ENCODE results near the gene EFCAB14. TPM values are rescaled to one million over a fixed set of nuclear protein-coding genes. Genes with fewer than 3 reads are reported as not detected.

EFCAB14 gene
- total RNA-seq, 1 donor from 2014 or later, result 50.7 TPM

DNA sequence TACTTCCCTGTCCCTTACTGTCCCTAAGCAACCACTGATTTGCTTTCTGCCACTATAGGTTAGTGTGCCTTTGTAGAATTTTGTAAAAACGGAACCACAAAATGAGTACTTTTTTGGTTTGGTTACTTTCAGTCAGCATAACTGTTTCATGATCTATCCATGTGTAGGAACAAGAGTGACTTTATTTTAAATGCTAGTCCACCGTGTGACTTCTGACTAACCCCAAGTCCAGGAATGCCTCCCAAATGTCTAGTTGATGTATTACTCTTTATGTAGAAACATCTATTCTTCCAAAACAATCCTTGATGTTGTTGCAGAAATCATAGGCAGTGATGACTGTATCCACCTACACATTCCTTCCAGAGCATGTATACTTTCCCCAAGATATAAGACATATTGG is 72.1 kb downstream of the EFCAB14 start:
- H4K20me1 ChIP-seq (ENCODE audit: insufficient read depth, low read length), result no peaks in the 10 kb centered on the region
- H3K36me3 ChIP-seq (ENCODE audit: insufficient read depth, low read length), result peaks cover 7% of the 10 kb centered on the region
- Mint-ChIP-seq H3K9me3 (ENCODE audit: unreplicated experiment) (peaks cover 5% of the 10 kb centered on the region), H3K4me1 (ENCODE audit: low read depth, unreplicated experiment) (peaks cover 14% of the 10 kb centered on the region), H3K27ac (ENCODE audit: unreplicated experiment) (no peak overlapping the region), H3K4me3 (ENCODE audit: unreplicated experiment) (no peak overlapping the region), H3K27me3 (ENCODE audit: low read depth, unreplicated experiment) (no peaks in the 10 kb centered on the region), H3K36me3 (ENCODE audit: low read depth, unreplicated experiment) (peaks cover 24% of the 10 kb centered on the region)
- H2AFZ ChIP-seq (ENCODE audit: low read depth, low read length), result no peak overlapping the region
- H3K9ac ChIP-seq (ENCODE audit: low read length), result no peak overlapping the region
- peaks cover 8% of the 10 kb centered on the region for H3K4me1 ChIP-seq (ENCODE audit: insufficient read depth, low read length)
- TF ChIP-seq EZH2 (IDR thresholded peaks at IDR 0.05; ENCODE audit: insufficient read depth, low read length), result no peak
- H3K79me2 ChIP-seq (ENCODE audit: insufficient read depth, low read length), result no peaks in the 10 kb centered on the region
- no peaks in the 10 kb centered on the region for H3K27me3 ChIP-seq (ENCODE audit: insufficient read depth, low read length)
- H3K27ac ChIP-seq (ENCODE audit: low read depth, low read length), result no peak overlapping the region
- no peak overlapping the region for H3K4me3 ChIP-seq (ENCODE audit: insufficient read depth, low read depth, low read length)
- no peaks in the 10 kb centered on the region for H3K9me3 ChIP-seq (ENCODE audit: insufficient read depth, low read depth, low read length)
- no peak overlapping the region for H3K4me2 ChIP-seq (ENCODE audit: low read length)
- FAIRE-seq (no peak), DNase-seq (ENCODE audit: low read depth) (peak; percentile 86)

DNA sequence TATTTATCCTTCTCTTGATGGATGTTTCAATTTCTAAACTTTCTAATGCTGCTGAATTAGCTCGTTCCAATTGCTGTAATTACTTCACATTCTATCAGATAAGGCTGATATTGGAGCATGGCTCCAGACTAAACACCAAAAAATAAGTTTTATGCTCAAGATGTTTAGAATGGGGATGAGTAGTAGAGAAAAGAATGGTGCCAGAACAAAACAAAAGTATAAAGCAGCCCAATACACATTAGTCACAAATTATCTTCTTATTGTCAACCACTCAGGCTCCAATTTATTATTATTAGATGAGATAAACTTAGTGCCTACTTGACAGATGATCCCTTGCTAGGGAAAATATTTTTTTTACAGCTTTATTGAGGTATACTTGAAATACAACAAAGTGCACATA is 72.6 kb downstream of the EFCAB14 start:
- H3K9me3 ChIP-seq (ENCODE audit: insufficient read depth, low read depth, low read length), result no peaks in the 10 kb centered on the region
- Mint-ChIP-seq H3K4me3 (ENCODE audit: unreplicated experiment) (no peak overlapping the region), H3K27me3 (ENCODE audit: low read depth, unreplicated experiment) (no peaks in the 10 kb centered on the region), H3K9me3 (ENCODE audit: unreplicated experiment) (peaks cover 5% of the 10 kb centered on the region), H3K27ac (ENCODE audit: unreplicated experiment) (no peak overlapping the region), H3K4me1 (ENCODE audit: low read depth, unreplicated experiment) (peaks cover 14% of the 10 kb centered on the region), H3K36me3 (ENCODE audit: low read depth, unreplicated experiment) (peaks cover 23% of the 10 kb centered on the region)
- no peak overlapping the region for H3K9ac ChIP-seq (ENCODE audit: low read length)
- no peak overlapping the region for H3K27ac ChIP-seq (ENCODE audit: low read depth, low read length)
- no peak overlapping the region for H2AFZ ChIP-seq (ENCODE audit: low read depth, low read length)
- peaks cover 8% of the 10 kb centered on the region for H3K4me1 ChIP-seq (ENCODE audit: insufficient read depth, low read length)
- H3K4me3 ChIP-seq (ENCODE audit: insufficient read depth, low read depth, low read length), result no peak overlapping the region
- DNase-seq (ENCODE audit: low read depth), result peak; percentile 55
- no peaks in the 10 kb centered on the region for H3K27me3 ChIP-seq (ENCODE audit: insufficient read depth, low read length)
- TF ChIP-seq, protein P1, sequence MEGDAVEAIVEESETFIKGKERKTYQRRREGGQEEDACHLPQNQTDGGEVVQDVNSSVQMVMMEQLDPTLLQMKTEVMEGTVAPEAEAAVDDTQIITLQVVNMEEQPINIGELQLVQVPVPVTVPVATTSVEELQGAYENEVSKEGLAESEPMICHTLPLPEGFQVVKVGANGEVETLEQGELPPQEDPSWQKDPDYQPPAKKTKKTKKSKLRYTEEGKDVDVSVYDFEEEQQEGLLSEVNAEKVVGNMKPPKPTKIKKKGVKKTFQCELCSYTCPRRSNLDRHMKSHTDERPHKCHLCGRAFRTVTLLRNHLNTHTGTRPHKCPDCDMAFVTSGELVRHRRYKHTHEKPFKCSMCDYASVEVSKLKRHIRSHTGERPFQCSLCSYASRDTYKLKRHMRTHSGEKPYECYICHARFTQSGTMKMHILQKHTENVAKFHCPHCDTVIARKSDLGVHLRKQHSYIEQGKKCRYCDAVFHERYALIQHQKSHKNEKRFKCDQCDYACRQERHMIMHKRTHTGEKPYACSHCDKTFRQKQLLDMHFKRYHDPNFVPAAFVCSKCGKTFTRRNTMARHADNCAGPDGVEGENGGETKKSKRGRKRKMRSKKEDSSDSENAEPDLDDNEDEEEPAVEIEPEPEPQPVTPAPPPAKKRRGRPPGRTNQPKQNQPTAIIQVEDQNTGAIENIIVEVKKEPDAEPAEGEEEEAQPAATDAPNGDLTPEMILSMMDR (IDR thresholded peaks at IDR 0.05; ENCODE audit: insufficient read depth, low read depth, low read length), result no peak
- no peak for TF ChIP-seq EZH2 (IDR thresholded peaks at IDR 0.05; ENCODE audit: insufficient read depth, low read length)
- peak; percentile 5 for FAIRE-seq
- H3K79me2 ChIP-seq (ENCODE audit: insufficient read depth, low read length), result no peaks in the 10 kb centered on the region
- H4K20me1 ChIP-seq (ENCODE audit: insufficient read depth, low read length), result no peaks in the 10 kb centered on the region
- no peak overlapping the region for H3K4me2 ChIP-seq (ENCODE audit: low read length)
- H3K36me3 ChIP-seq (ENCODE audit: insufficient read depth, low read length), result peaks cover 7% of the 10 kb centered on the region

DNA sequence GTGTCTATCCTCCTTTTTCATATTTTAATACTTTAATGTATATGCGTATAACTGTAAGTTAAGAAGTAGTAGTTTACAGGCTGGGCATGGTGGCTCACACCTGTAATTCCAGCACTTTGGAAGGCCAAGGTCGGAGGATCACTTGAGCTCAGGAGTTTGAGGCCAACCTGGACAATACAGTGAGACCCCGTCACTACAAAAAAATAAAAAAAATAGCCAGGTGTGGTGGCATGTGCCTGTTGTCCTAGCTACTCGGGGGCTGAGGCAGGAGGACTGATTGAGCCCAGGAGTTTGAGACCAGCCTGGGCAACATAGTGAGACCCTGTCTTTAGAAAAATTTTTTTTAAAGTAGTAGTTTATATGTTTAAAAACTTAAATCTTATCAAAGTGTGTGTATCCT is 73.1 kb downstream of the EFCAB14 start:
- Mint-ChIP-seq H3K4me1 (ENCODE audit: low read depth, unreplicated experiment) (peaks cover 14% of the 10 kb centered on the region), H3K36me3 (ENCODE audit: low read depth, unreplicated experiment) (peaks cover 23% of the 10 kb centered on the region), H3K4me3 (ENCODE audit: unreplicated experiment) (no peak overlapping the region), H3K9me3 (ENCODE audit: unreplicated experiment) (peaks cover 5% of the 10 kb centered on the region), H3K27me3 (ENCODE audit: low read depth, unreplicated experiment) (no peaks in the 10 kb centered on the region), H3K27ac (ENCODE audit: unreplicated experiment) (no peak overlapping the region)
- H3K27ac ChIP-seq (ENCODE audit: low read depth, low read length), result no peak overlapping the region
- no peaks in the 10 kb centered on the region for H3K27me3 ChIP-seq (ENCODE audit: insufficient read depth, low read length)
- no peaks in the 10 kb centered on the region for H3K9me3 ChIP-seq (ENCODE audit: insufficient read depth, low read depth, low read length)
- FAIRE-seq, result no peak
- no peak overlapping the region for H3K4me2 ChIP-seq (ENCODE audit: low read length)
- H2AFZ ChIP-seq (ENCODE audit: low read depth, low read length), result no peak overlapping the region
- H3K36me3 ChIP-seq (ENCODE audit: insufficient read depth, low read length), result peaks cover 7% of the 10 kb centered on the region
- H3K4me1 ChIP-seq (ENCODE audit: insufficient read depth, low read length), result peaks cover 8% of the 10 kb centered on the region
- no peaks in the 10 kb centered on the region for H4K20me1 ChIP-seq (ENCODE audit: insufficient read depth, low read length)
- H3K79me2 ChIP-seq (ENCODE audit: insufficient read depth, low read length), result no peaks in the 10 kb centered on the region
- no peak for TF ChIP-seq EZH2 (IDR thresholded peaks at IDR 0.05; ENCODE audit: insufficient read depth, low read length)
- TF ChIP-seq, protein P1 (IDR thresholded peaks at IDR 0.05; ENCODE audit: insufficient read depth, low read depth, low read length), result no peak
- H3K4me3 ChIP-seq (ENCODE audit: insufficient read depth, low read depth, low read length), result no peak overlapping the region
- DNase-seq (ENCODE audit: low read depth), result no peak
- no peak overlapping the region for H3K9ac ChIP-seq (ENCODE audit: low read length)
